H9 (cell line): ENCODE results near the gene PIAS3. TPM values are rescaled to one million over a fixed set of nuclear protein-coding genes. Genes with fewer than 3 reads are reported as not detected.
"Not testable (repeated sequence)": the region's sequence is repeated elsewhere in the genome, so short reads cannot be mapped to it uniquely, and the experiment has no call there.

Source experiments
- DNase-seq: peaks from one replicate; pipeline ENCODE4 v3.0.0-alpha.2; 2017
- H2AFZ ChIP-seq: one replicate; pipeline ENCODE4 v1.6.1; 2013; ENCODE audit warnings: mild to moderate bottlenecking, low read length, control low read depth, moderate library complexity
- H2AK5ac ChIP-seq: 2 replicates; pipeline ENCODE4 v1.6.1; 2013; ENCODE audit warnings: low read length, control low read depth, mixed read lengths; ENCODE audit not compliant: insufficient read length
- H2BK120ac ChIP-seq: one replicate; pipeline ENCODE4 v1.6.1; 2013; ENCODE audit warnings: low read depth, mild to moderate bottlenecking, low read length, control low read depth, inconsistent platforms; ENCODE audit not compliant: poor library complexity, severe bottlenecking
- H2BK12ac ChIP-seq: 2 replicates; pipeline ENCODE4 v1.6.1; 2013; ENCODE audit warnings: low read length, control low read depth, mixed read lengths, low read depth; ENCODE audit not compliant: insufficient read length
- H2BK15ac ChIP-seq: 2 replicates; pipeline ENCODE4 v1.6.1; 2013; ENCODE audit warnings: low read depth, low read length, control low read depth
- H2BK20ac ChIP-seq: one replicate; pipeline ENCODE4 v1.6.1; 2013; ENCODE audit warnings: low read depth, mild to moderate bottlenecking, low read length, control low read depth, inconsistent platforms; ENCODE audit not compliant: poor library complexity, severe bottlenecking
- H2BK5ac ChIP-seq: 2 replicates; pipeline ENCODE4 v1.6.1; 2013; ENCODE audit warnings: low read length, control low read depth, mixed read lengths; ENCODE audit not compliant: insufficient read length
- H3K14ac ChIP-seq: 2 replicates; pipeline ENCODE4 v1.6.1; 2013; ENCODE audit warnings: low read length, control low read depth; ENCODE audit not compliant: insufficient read depth
- H3K18ac ChIP-seq: 2 replicates; pipeline ENCODE4 v1.6.1; 2013; ENCODE audit warnings: low read depth, mild to moderate bottlenecking, mixed read lengths, low read length, control low read depth; ENCODE audit not compliant: insufficient read length
- H3K23ac ChIP-seq: 2 replicates; pipeline ENCODE4 v1.6.1; 2013; ENCODE audit warnings: low read length, control low read depth, mixed read lengths, low read depth; ENCODE audit not compliant: insufficient read length
- H3K23me2 ChIP-seq: 2 replicates; pipeline ENCODE4 v1.6.1; 2013; ENCODE audit warnings: low read depth, mild to moderate bottlenecking, mixed read lengths, low read length, control low read depth; ENCODE audit not compliant: insufficient read length, poor library complexity, severe bottlenecking
- H3K27ac ChIP-seq: 2 replicates; pipeline ENCODE4 v1.5.1; 2013; ENCODE audit warnings: low read length, control low read depth, mixed read lengths, low read depth; ENCODE audit not compliant: insufficient read length
- H3K27me3 ChIP-seq: 2 replicates; pipeline ENCODE4 v1.6.1; 2013; ENCODE audit warnings: low read length, control low read depth, inconsistent platforms; ENCODE audit not compliant: insufficient read depth
- H3K4ac ChIP-seq: 2 replicates; pipeline ENCODE4 v1.6.1; 2013; ENCODE audit warnings: low read depth, mild to moderate bottlenecking, control low read depth, inconsistent platforms, low read length, moderate library complexity
- H3K4me1 ChIP-seq: 2 replicates; pipeline ENCODE4 v1.6.1; 2013; ENCODE audit warnings: low read length, control low read depth, inconsistent platforms; ENCODE audit not compliant: insufficient read depth
- H3K4me2 ChIP-seq: 2 replicates; pipeline ENCODE4 v1.6.1; 2013; ENCODE audit warnings: low read length, control low read depth, mixed read lengths; ENCODE audit not compliant: insufficient read length, insufficient read depth
- H3K56ac ChIP-seq: 2 replicates; pipeline ENCODE4 v1.6.1; 2013; ENCODE audit warnings: low read depth, mild to moderate bottlenecking, mixed read lengths, low read length, control low read depth; ENCODE audit not compliant: insufficient read length
- H3K79me1 ChIP-seq: 2 replicates; pipeline ENCODE4 v1.6.1; 2013; ENCODE audit warnings: low read depth, mild to moderate bottlenecking, moderate library complexity, low read length, control low read depth, inconsistent platforms; ENCODE audit not compliant: insufficient read depth, poor library complexity, severe bottlenecking
- H3K79me2 ChIP-seq: 2 replicates; pipeline ENCODE4 v1.6.1; 2013; ENCODE audit warnings: low read length, control low read depth, inconsistent platforms; ENCODE audit not compliant: insufficient read depth
- H3K9ac ChIP-seq: 2 replicates; pipeline ENCODE4 v1.6.1; 2013; ENCODE audit warnings: low read length, control low read depth, mixed read lengths; ENCODE audit not compliant: insufficient read length; ENCODE audit errors: extremely low read depth
- H3K9me3 ChIP-seq: one replicate; pipeline ENCODE4 v1.6.1; 2013; ENCODE audit warnings: low read depth, low read length, inconsistent platforms; ENCODE audit not compliant: control insufficient read depth
- H3T11ph ChIP-seq: one replicate; pipeline ENCODE4 v1.6.1; 2013; ENCODE audit warnings: mild to moderate bottlenecking, low read length, control low read depth, inconsistent platforms
- H4K20me1 ChIP-seq: one replicate; pipeline ENCODE4 v1.6.1; 2013; ENCODE audit not compliant: control insufficient read depth, insufficient read length, insufficient read depth
- H4K5ac ChIP-seq: 2 replicates; pipeline ENCODE4 v1.6.1; 2013; ENCODE audit warnings: low read depth, mild to moderate bottlenecking, mixed read lengths, low read length, control low read depth; ENCODE audit not compliant: insufficient read length
- H4K8ac ChIP-seq: replicated peaks from 2 replicates; pipeline ENCODE4 v1.6.1; 2013; ENCODE audit warnings: low read length, control low read depth, mixed read lengths, low read depth; ENCODE audit not compliant: insufficient read length
- H4K91ac ChIP-seq: 2 replicates; pipeline ENCODE4 v1.6.1; 2013; ENCODE audit warnings: low read depth, mild to moderate bottlenecking, moderate library complexity, mixed read lengths, low read length, control low read depth; ENCODE audit not compliant: insufficient read length
- H3K27ac Mint-ChIP-seq, 3 experiments: 2 replicates in 2 of 3; 3 replicates in 1 of 3; pipeline ENCODE4 v1.8.0; 2020 to 2021; ENCODE audit warnings: mixed read lengths in 3 of 3, mild to moderate bottlenecking in 1 of 3, moderate library complexity in 1 of 3
- H3K27me3 Mint-ChIP-seq: 2 replicates; pipeline ENCODE4 v1.8.0; 2021; ENCODE audit warnings: low read depth, mild to moderate bottlenecking, moderate library complexity, mixed read lengths
- H3K36me3 Mint-ChIP-seq, 3 experiments: 2 replicates in 2 of 3; 3 replicates in 1 of 3; pipeline ENCODE4 v1.8.0; 2020 to 2021; ENCODE audit warnings: low read depth in 3 of 3, mixed read lengths in 3 of 3; ENCODE audit not compliant: insufficient read depth in 1 of 3
- H3K4me1 Mint-ChIP-seq, 2 experiments: 2 replicates each; pipeline ENCODE4 v1.8.0; 2020; ENCODE audit warnings: mixed read lengths in 2 of 2
- H3K4me3 Mint-ChIP-seq, 2 experiments: 2 replicates in 1 of 2; 3 replicates in 1 of 2; pipeline ENCODE4 v1.8.0; 2020 to 2021; ENCODE audit warnings: mild to moderate bottlenecking in 2 of 2, mixed read lengths in 2 of 2, moderate library complexity in 1 of 2
- H3K9me3 Mint-ChIP-seq, 2 experiments: 2 replicates in 1 of 2; 3 replicates in 1 of 2; pipeline ENCODE4 v1.8.0; 2020; ENCODE audit warnings: mild to moderate bottlenecking in 2 of 2, mixed read lengths in 2 of 2, moderate library complexity in 1 of 2
- CTCF ChIP-seq: fragments of 200-600 bp; sonication (generic); conservative IDR thresholded peaks from 3 replicates; pipeline ENCODE4 v1.8.0; 2021; ENCODE audit warnings: antibody characterized with exemption, mild to moderate bottlenecking
- WGBS: extraction: QIAGEN DNeasy Blood & Tissue Kit; methylation state at CpG from one replicate; pipeline ENCODE4 v1.1.7; 2013; ENCODE audit warnings: missing lambda C conversion rate, low lambda C conversion rate, mixed read lengths; ENCODE audit not compliant: insufficient read length; ENCODE audit errors: extremely low coverage; 5-methylcytosine and 5-hydroxymethylcytosine counted together
- total RNA-seq: library from RNA; stranded (reverse); gene quantifications from 2 replicates; pipeline ENCODE4 v1.2.1, GENCODE V29; 2021

Gene PIAS3
- total RNA-seq, 1 experiment from 2014 or later, result 33.9 TPM

GRCh38 chr1:145837656-145838055, 21.2 kb downstream of the PIAS3 start:
- no CpG with 5 or more reads among the region's 1 CpG for WGBS
- no peak overlapping the region for H2AK5ac ChIP-seq
- TF ChIP-seq CTCF, result no peak

GRCh38 chr1:145830810-145831209, 28.1 kb downstream of the PIAS3 start:
- not testable (repeated sequence) for H3K9ac ChIP-seq, H3K9me3 Mint-ChIP-seq, H4K8ac ChIP-seq, H3K4me1 ChIP-seq, H3K18ac ChIP-seq, H3K9me3 ChIP-seq, H3K4me3 Mint-ChIP-seq, H3K56ac ChIP-seq, H3K27ac ChIP-seq, H3K27me3 Mint-ChIP-seq, H2AFZ ChIP-seq, H4K20me1 ChIP-seq, H3K23ac ChIP-seq, H3K79me2 ChIP-seq, DNase-seq, H3K4ac ChIP-seq, H3K79me1 ChIP-seq, H2BK12ac ChIP-seq, H2BK15ac ChIP-seq, H3K23me2 ChIP-seq, H2BK120ac ChIP-seq, H4K91ac ChIP-seq, H3T11ph ChIP-seq, H2BK20ac ChIP-seq, H2BK5ac ChIP-seq, H2AK5ac ChIP-seq, H3K27me3 ChIP-seq, H3K14ac ChIP-seq, H3K27ac Mint-ChIP-seq, H3K4me2 ChIP-seq, H4K5ac ChIP-seq, H3K4me1 Mint-ChIP-seq
- H3K36me3 Mint-ChIP-seq, result peaks cover 43 to 88% (median 73%) of the 10 kb centered on the region in 3 experiments; a peak in 6 of 7 replicates
- no CpG with 5 or more reads among the region's 2 CpGs for WGBS

More at GRCh38 chr1:145837656-145838055, 21.2 kb downstream of the PIAS3 start:
- no peak overlapping the region for H2BK20ac ChIP-seq
- H3K27ac ChIP-seq, result no peak overlapping the region
- no peaks in the 10 kb centered on the region for H3K23me2 ChIP-seq
- Mint-ChIP-seq H3K36me3 (peaks cover 30 to 87% (median 65%) of the 10 kb centered on the region in 3 experiments), H3K9me3 (no peaks in the 10 kb centered on the region), H3K27ac (no peak overlapping the region), H3K4me3 (no peak overlapping the region), H3K27me3 (no peaks in the 10 kb centered on the region), H3K4me1 (no peaks in the 10 kb centered on the region)
- H2BK15ac ChIP-seq, result no peak overlapping the region
- H3K9ac ChIP-seq, result no peak overlapping the region
- H3K4ac ChIP-seq, result no peak overlapping the region
- no peaks in the 10 kb centered on the region for H3K27me3 ChIP-seq
- no peak overlapping the region for H3K56ac ChIP-seq
- no peak for DNase-seq
- H3K79me1 ChIP-seq, result no peaks in the 10 kb centered on the region
- H2BK5ac ChIP-seq, result no peak overlapping the region
- no peak overlapping the region for H4K91ac ChIP-seq
- H3K14ac ChIP-seq, result no peak overlapping the region
- H2AFZ ChIP-seq, result no peak overlapping the region
- H2BK12ac ChIP-seq, result no peak overlapping the region
- no peak overlapping the region for H3K4me2 ChIP-seq
- no peak overlapping the region for H4K8ac ChIP-seq
- no peak overlapping the region for H4K5ac ChIP-seq
- H3K79me2 ChIP-seq, result no peaks in the 10 kb centered on the region
- no peak overlapping the region for H2BK120ac ChIP-seq
- no peaks in the 10 kb centered on the region for H4K20me1 ChIP-seq
- no peaks in the 10 kb centered on the region for H3K4me1 ChIP-seq
- H3K23ac ChIP-seq, result no peak overlapping the region
- no peak overlapping the region for H3T11ph ChIP-seq
- H3K9me3 ChIP-seq, result no peaks in the 10 kb centered on the region
- H3K18ac ChIP-seq, result no peak overlapping the region
